Adrenal gland (tissue), 12 donors: ENCODE measurements around the gene MPPED1. TPM values are rescaled to one million over a fixed set of nuclear protein-coding genes. Genes with fewer than 3 reads are reported as not detected.

ENCODE experiments used
- DNase-seq, 7 donors: peaks; one replicate each; pipeline ENCODE4 v3.0.0-alpha.2; 2019 to 2020
- H3K27ac ChIP-seq, 5 donors: fragments of 200-600 bp; sonication (generic) in 4 of 5; 1 replicate in 3 of 5; 2 replicates in 2 of 5; pipeline versions ENCODE4 v1.5.1 to v1.8.0; 2016 to 2020; ENCODE audit warnings: mild to moderate bottlenecking in 1 of 5
- H3K27me3 ChIP-seq: fragments of 200-600 bp; 2 replicates; pipeline ENCODE4 v1.8.0; 2021
- H3K36me3 ChIP-seq, 2 donors: fragments of 200-600 bp; replicated peaks in 1 of 2; 1 replicate in 1 of 2; 2 replicates in 1 of 2; pipeline versions ENCODE4 v1.5.1 to v1.8.0; 2018 to 2022
- H3K4me1 ChIP-seq, 2 donors: fragments of 200-600 bp; replicated peaks in 1 of 2; 1 replicate in 1 of 2; 2 replicates in 1 of 2; pipeline versions ENCODE4 v1.5.1 to v1.8.0; 2018 to 2021
- H3K4me3 ChIP-seq, 4 donors: fragments of 200-600 bp; sonication (generic) in 3 of 4; one replicate each; pipeline ENCODE4 v1.5.1; 2016 to 2018
- H3K9me3 ChIP-seq, 3 donors: fragments of 200-600 bp; sonication (generic) in 1 of 3; replicated peaks in 1 of 3; 1 replicate in 2 of 3; 2 replicates in 1 of 3; pipeline versions ENCODE4 v1.5.1 to v1.8.0; 2016 to 2021
- CTCF ChIP-seq, 6 experiments: fragments of 450-650 bp in 4 of 6; fragments of 200-600 bp in 2 of 6; sonication (generic) in 1 of 6; IDR thresholded peaks; 1 replicate in 5 of 6; 2 replicates in 1 of 6; pipeline versions ENCODE4 v1.5.1 to v1.8.0; 2016 to 2021; ENCODE audit warnings: antibody characterized with exemption in 6 of 6, mild to moderate bottlenecking in 2 of 6, moderate library complexity in 1 of 6
- POLR2A ChIP-seq, 2 donors: fragments of 450-650 bp; IDR thresholded peaks; one replicate each; pipeline ENCODE4 v1.6.1; 2017; ENCODE audit warnings: antibody characterized with exemption in 2 of 2, mild to moderate bottlenecking in 2 of 2, moderate library complexity in 1 of 2
- WGBS, 4 donors: extraction: QIAGEN DNeasy Blood & Tissue Kit in 2 of 4; methylation state at CpG; one replicate each; pipeline versions ENCODE4 v1.1.5 to v1.1.7; 2013 to 2017; 5-methylcytosine and 5-hydroxymethylcytosine counted together
- intact Hi-C, 2 donors: fragments of 100-400 bp; cut with DNase I; formaldehyde crosslinking; loops; one replicate each; pipeline versions ENCODE4 v1.14.1 to v1.15.0; 2022 to 2023
- polyA plus RNA-seq, 3 donors: library from polyadenylated mRNA; stranded (reverse); fragments of 200-250 nt in 2 of 3; fragments of 350-450 nt in 1 of 3; fragmentation: Illumina TruSeq in 1 of 3; extraction: RNeasy Lipid Tissue Mini Kit (QIAGEN cat#74804) in 1 of 3; gene quantifications; one replicate each; pipeline ENCODE4 v1.2.3, GENCODE V29; 2013 to 2014
- total RNA-seq, 9 donors: library from RNA; depleted of rRNA in 4 of 9; stranded (reverse); fragments of >200 nt in 4 of 9; fragments of 120-200 nt in 1 of 9; fragmentation: NEBNext Ultra II Directional in 1 of 9; extraction: Animal tissue kit (Norgen Biotek cat#: 25700) in 1 of 9; gene quantifications; one replicate each; pipeline versions ENCODE4 v1.1.0 to v1.2.4, GENCODE V29; 2013 to 2023
- donor health status: healthy with polysubstance abuse.
- donor health status: Bipolar disorder and iron deficiency.
- donor health status: DM: yes; HTN: yes; CAD: no.
- donor health status: DM: no; HTN: no; CAD: no.
- donor health status: DM: no; HTN: no; CAD: no.
- donor health status: DM: yes; HTN: yes; CAD: no.

The MPPED1 gene
- total and polyA plus RNA-seq, 12 donors = 0.07 to 0.44 (median 0.11) TPM; not detected in 8

GRCh38 chr22:43447380-43447779, 35.6 kb downstream of the MPPED1 start:
- DNase-seq = no peak
- Histone ChIP-seq H3K27ac (no peak overlapping the region), H3K4me1 (no peaks in the 10 kb centered on the region), H3K9me3 (no peaks in the 10 kb centered on the region), H3K36me3 (no peaks in the 10 kb centered on the region), H3K27me3 (no peaks in the 10 kb centered on the region), H3K4me3 (no peak overlapping the region)
- intact Hi-C loops = no loop called here
- no peak for TF ChIP-seq CTCF (IDR thresholded peaks at IDR 0.05)
- no peak for TF ChIP-seq POLR2A (IDR thresholded peaks at IDR 0.05)
- WGBS, 4 donors = 50 to 71% (median 60%) methylated on average over 9 to 10 of the region's 10 CpGs

GRCh38 chr22:43448048-43448447, 36.2 kb downstream of the MPPED1 start:
- intact Hi-C loops = no loop called here
- TF ChIP-seq CTCF (IDR thresholded peaks at IDR 0.05) (no peak), POLR2A (IDR thresholded peaks at IDR 0.05) (no peak)
- no peaks in the 10 kb centered on the region for H3K9me3 ChIP-seq
- no peak overlapping the region for H3K4me3 ChIP-seq
- H3K4me1 ChIP-seq = no peaks in the 10 kb centered on the region
- no peaks in the 10 kb centered on the region for H3K27me3 ChIP-seq
- 44 to 67% (median 62%) methylated on average over 2 to 3 of the region's 3 CpGs for WGBS, 4 donors
- no peak overlapping the region for H3K27ac ChIP-seq
- DNase-seq = no peak
- H3K36me3 ChIP-seq = no peaks in the 10 kb centered on the region

- H3K27ac ChIP-seq = no peak overlapping the region
- H3K4me3 ChIP-seq = no peak overlapping the region
- H3K9me3 ChIP-seq = no peaks in the 10 kb centered on the region
- H3K27me3 ChIP-seq = no peaks in the 10 kb centered on the region
- 57 to 86% (median 64%) methylated on average over 10 to 16 of the region's 16 CpGs for WGBS, 4 donors
- intact Hi-C loops = no loop called here
- no peak for DNase-seq
- H3K4me1 ChIP-seq = no peaks in the 10 kb centered on the region
- no peaks in the 10 kb centered on the region for H3K36me3 ChIP-seq
- no peak for TF ChIP-seq POLR2A (IDR thresholded peaks at IDR 0.05)
- no peak for TF ChIP-seq CTCF (IDR thresholded peaks at IDR 0.05)
Measured at GRCh38 chr22:43449205-43449830, 37.5 kb downstream of the MPPED1 start.

- no peak overlapping the region for H3K4me3 ChIP-seq
- intact Hi-C loops = no loop called here
- H3K4me1 ChIP-seq = no peaks in the 10 kb centered on the region
- no peak for DNase-seq
- no peaks in the 10 kb centered on the region for H3K27me3 ChIP-seq
- no peaks in the 10 kb centered on the region for H3K9me3 ChIP-seq
- no peak for TF ChIP-seq CTCF (IDR thresholded peaks at IDR 0.05)
- no peak for TF ChIP-seq POLR2A (IDR thresholded peaks at IDR 0.05)
- WGBS, 4 donors = 72 to 92% (median 83%) methylated on average over 7 to 11 of the region's 11 CpGs
- H3K36me3 ChIP-seq = no peaks in the 10 kb centered on the region
- no peak overlapping the region for H3K27ac ChIP-seq
Measured at GRCh38 chr22:43449831-43450225, 38.0 kb downstream of the MPPED1 start.
